Astrocyte of the cerebellum (primary cell): ENCODE measurements around the gene UQCRH.
A peak's percentile ranks its signal among the peaks of the same experiment; 100 is the strongest.
"Not testable (repeated sequence)": the region's sequence is repeated elsewhere in the genome, so short reads cannot be mapped to it uniquely, and the experiment has no call there.

Source experiments
- DNase-seq: peaks from one replicate; pipeline ENCODE4 v3.0.0-alpha.2; 2011; ENCODE audit warnings: low read depth
- H3K4me3 ChIP-seq: 2 replicates; pipeline ENCODE4 v1.5.1; 2011; ENCODE audit warnings: mild to moderate bottlenecking, low read depth, low read length, moderate library complexity
- in situ Hi-C: cut with HindIII; loops from 2 replicates; pipeline ENCODE4 v1.10.0; 2017; ENCODE audit warnings: low sequenced_read_pairs
- TF ChIP-seq, protein P1 (sequence below): IDR thresholded peaks from 2 replicates; pipeline ENCODE4 v1.5.1; 2012; ENCODE audit warnings: low read length, low read depth, moderate library complexity, mild to moderate bottlenecking; ENCODE audit errors: missing control alignments

Gene UQCRH

DNA sequence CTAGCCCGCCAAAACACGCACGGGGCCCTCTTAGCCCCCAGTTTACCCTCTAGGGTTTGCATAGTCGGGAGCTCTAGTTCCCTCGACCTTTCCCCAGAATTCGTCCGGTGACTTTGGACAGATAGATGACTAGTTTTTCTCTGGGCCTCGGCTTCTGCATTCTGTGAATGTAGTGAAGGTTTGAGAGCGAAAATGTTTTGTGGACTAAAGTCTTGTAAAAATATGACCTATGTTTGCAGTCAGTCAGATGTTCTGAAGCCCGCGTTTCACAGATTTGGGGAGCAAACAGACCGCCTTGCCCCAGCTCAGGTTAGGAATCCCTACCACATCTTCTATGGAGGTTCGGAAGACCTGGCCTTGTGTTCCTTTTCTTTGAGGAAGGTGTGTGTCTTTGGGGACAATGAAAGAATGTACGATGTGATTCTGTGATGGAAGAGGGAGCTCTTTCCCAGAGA, 401 bp downstream of the UQCRH start:
- TF ChIP-seq, protein P1, sequence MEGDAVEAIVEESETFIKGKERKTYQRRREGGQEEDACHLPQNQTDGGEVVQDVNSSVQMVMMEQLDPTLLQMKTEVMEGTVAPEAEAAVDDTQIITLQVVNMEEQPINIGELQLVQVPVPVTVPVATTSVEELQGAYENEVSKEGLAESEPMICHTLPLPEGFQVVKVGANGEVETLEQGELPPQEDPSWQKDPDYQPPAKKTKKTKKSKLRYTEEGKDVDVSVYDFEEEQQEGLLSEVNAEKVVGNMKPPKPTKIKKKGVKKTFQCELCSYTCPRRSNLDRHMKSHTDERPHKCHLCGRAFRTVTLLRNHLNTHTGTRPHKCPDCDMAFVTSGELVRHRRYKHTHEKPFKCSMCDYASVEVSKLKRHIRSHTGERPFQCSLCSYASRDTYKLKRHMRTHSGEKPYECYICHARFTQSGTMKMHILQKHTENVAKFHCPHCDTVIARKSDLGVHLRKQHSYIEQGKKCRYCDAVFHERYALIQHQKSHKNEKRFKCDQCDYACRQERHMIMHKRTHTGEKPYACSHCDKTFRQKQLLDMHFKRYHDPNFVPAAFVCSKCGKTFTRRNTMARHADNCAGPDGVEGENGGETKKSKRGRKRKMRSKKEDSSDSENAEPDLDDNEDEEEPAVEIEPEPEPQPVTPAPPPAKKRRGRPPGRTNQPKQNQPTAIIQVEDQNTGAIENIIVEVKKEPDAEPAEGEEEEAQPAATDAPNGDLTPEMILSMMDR, result no peak
- H3K4me3 ChIP-seq, result peak overlapping the region; percentile 94
- DNase-seq, result no peak
- in situ Hi-C loops, result no loop called here

GRCh38 chr1:46306159-46306530, 2.6 kb downstream of the UQCRH start:
- TF ChIP-seq, protein P1, result no peak
- DNase-seq, result no peak
- in situ Hi-C loops, result no loop called here
- no peak overlapping the region for H3K4me3 ChIP-seq

- no peak overlapping the region for H3K4me3 ChIP-seq
- DNase-seq, result no peak
- in situ Hi-C loops, result no loop called here
- TF ChIP-seq, protein P1, result no peak
Observed at GRCh38 chr1:46309401-46310159, 6.1 kb downstream of the UQCRH start.

DNA sequence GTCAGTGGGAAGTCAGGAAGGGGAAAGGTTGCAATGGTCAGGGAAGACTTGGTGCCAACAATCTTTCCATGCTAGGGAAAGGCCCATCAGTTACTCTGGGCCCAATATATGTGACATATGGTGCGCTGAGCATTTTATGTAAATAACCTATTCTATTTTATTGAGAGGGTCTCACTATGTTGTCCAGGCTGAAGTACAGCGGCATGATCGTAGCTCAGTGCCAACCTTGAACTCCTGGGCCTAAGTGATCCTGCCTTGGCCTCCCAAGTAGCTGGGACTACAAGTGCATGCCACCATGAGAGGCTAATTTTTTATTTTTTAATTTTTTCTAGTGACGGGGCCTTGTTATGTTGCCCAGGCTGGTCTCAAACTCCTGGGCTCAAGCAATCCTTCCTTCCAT, 6.8 kb downstream of the UQCRH start:
- no peak for DNase-seq
- TF ChIP-seq, protein P1, result no peak
- no peak overlapping the region for H3K4me3 ChIP-seq
- in situ Hi-C loops, result no loop called here

GRCh38 chr1:46315669-46316403, 12.3 kb downstream of the UQCRH start:
- no peak overlapping the region for H3K4me3 ChIP-seq
- TF ChIP-seq, protein P1, result no peak
- DNase-seq, result no peak
- in situ Hi-C loops, result no loop called here

- TF ChIP-seq, protein P1, result no peak
- no peak overlapping the region for H3K4me3 ChIP-seq
- in situ Hi-C loops, result no loop called here
- no peak for DNase-seq
Observed at GRCh38 chr1:46317323-46317722, 13.8 kb downstream of the UQCRH start.

- DNase-seq, H3K4me3 ChIP-seq, in situ Hi-C loops: not testable (repeated sequence)
Observed at GRCh38 chr1:46319301-46319700, 15.8 kb downstream of the UQCRH start.

GRCh38 chr1:46319960-46320914, 16.7 kb downstream of the UQCRH start:
- DNase-seq, H3K4me3 ChIP-seq, in situ Hi-C loops: not testable (repeated sequence)

- DNase-seq, in situ Hi-C loops, H3K4me3 ChIP-seq: not testable (repeated sequence)
Observed at GRCh38 chr1:46322191-46322590, 18.7 kb downstream of the UQCRH start.
